Esophagus squamous epithelium (tissue), 5 donors: ENCODE results near the gene SPATA6. TPM values are rescaled to one million over a fixed set of nuclear protein-coding genes. Genes with fewer than 3 reads are reported as not detected.

ENCODE experiments used
- DNase-seq: peaks from one replicate; lab custom pipeline; 2025; lab: John Stamatoyannopoulos, UW
- H3K27ac ChIP-seq, 4 donors: fragments of 200-600 bp; sonication (generic); one replicate each; pipeline ENCODE4 v1.5.1; 2016 to 2019; ENCODE audit warnings: mild to moderate bottlenecking in 1 of 4
- H3K27me3 ChIP-seq, 4 donors: fragments of 200-600 bp; sonication (generic); 1 replicate in 3 of 4; 2 replicates in 1 of 4; pipeline versions ENCODE4 v1.5.1 to v1.6.0; 2017 to 2021; ENCODE audit warnings: antibody characterized with exemption in 1 of 4
- H3K36me3 ChIP-seq, 3 donors: fragments of 200-600 bp; sonication (generic); one replicate each; pipeline ENCODE4 v1.5.1; 2016 to 2019
- H3K4me1 ChIP-seq, 3 donors: fragments of 200-600 bp; sonication (generic); one replicate each; pipeline ENCODE4 v1.5.1; 2017 to 2019
- H3K4me3 ChIP-seq, 4 donors: fragments of 200-600 bp; sonication (generic); 1 replicate in 3 of 4; 2 replicates in 1 of 4; pipeline ENCODE4 v1.5.1; 2016 to 2019; ENCODE audit warnings: mild to moderate bottlenecking in 2 of 4, moderate library complexity in 1 of 4
- H3K9me3 ChIP-seq, 3 donors: fragments of 200-600 bp; sonication (generic); one replicate each; pipeline ENCODE4 v1.5.1; 2016 to 2019
- CTCF ChIP-seq, 6 experiments: fragments of 450-650 bp in 4 of 6; fragments of 200-600 bp in 2 of 6; sonication (generic) in 2 of 6; IDR thresholded peaks; one replicate each; pipeline ENCODE4 v1.5.1; 2016 to 2019; ENCODE audit warnings: antibody characterized with exemption in 6 of 6, mild to moderate bottlenecking in 4 of 6, moderate library complexity in 4 of 6
- POLR2A ChIP-seq, 4 donors: fragments of 450-650 bp; IDR thresholded peaks; one replicate each; pipeline ENCODE4 v1.6.1; 2017; ENCODE audit warnings: antibody characterized with exemption in 4 of 4, mild to moderate bottlenecking in 4 of 4, moderate library complexity in 3 of 4
- WGBS, 2 donors: methylation state at CpG; one replicate each; pipeline ENCODE4 v1.1.5; 2018; 5-methylcytosine and 5-hydroxymethylcytosine counted together
- intact Hi-C: fragments of 100-400 bp; cut with DNase I; formaldehyde crosslinking; loops from one replicate; pipeline ENCODE4 v1.15.0; 2022
- total RNA-seq, 4 donors: library from RNA; depleted of rRNA; stranded (reverse); fragments of >200 nt; gene quantifications; one replicate each; pipeline ENCODE4 v1.1.0, GENCODE V29; 2016
- donor health status: DM: yes; HTN: yes; CAD: no.

The SPATA6 gene
- total RNA-seq, 4 donors from 2014 or later, result 2.9 to 8.8 (median 7.1) TPM

GRCh38 chr1:48470950-48471690, 884 bp downstream of the SPATA6 start:
- DNase-seq, result no peak
- peak overlapping the region; percentile 80 to 90 (median 85) for H3K4me3 ChIP-seq
- peaks cover 14 to 32% (median 17%) of the 10 kb centered on the region in 3 donors for H3K4me1 ChIP-seq
- peak overlapping the region; percentile 87 to 96 (median 94) for H3K27ac ChIP-seq
- no peaks in the 10 kb centered on the region for H3K36me3 ChIP-seq
- H3K9me3 ChIP-seq, result no peaks in the 10 kb centered on the region
- H3K27me3 ChIP-seq, result no peaks in the 10 kb centered on the region
- TF ChIP-seq POLR2A (IDR thresholded peaks at IDR 0.05) (no peak), CTCF (IDR thresholded peaks at IDR 0.05) (no peak)
- intact Hi-C loops, result no loop called here
- WGBS, 2 donors, result 9 to 13% methylated on average over 16 to 17 of the region's 17 CpGs

- intact Hi-C loops, result no loop called here
- H3K9me3 ChIP-seq, result no peaks in the 10 kb centered on the region
- no peaks in the 10 kb centered on the region for H3K27me3 ChIP-seq
- peaks cover 14 to 32% (median 17%) of the 10 kb centered on the region in 3 donors for H3K4me1 ChIP-seq
- peak overlapping the region; percentile 80 to 90 (median 85) for H3K4me3 ChIP-seq
- TF ChIP-seq CTCF (IDR thresholded peaks at IDR 0.05) (no peak), POLR2A (IDR thresholded peaks at IDR 0.05) (no peak)
- no peak for DNase-seq
- no peaks in the 10 kb centered on the region for H3K36me3 ChIP-seq
- peak overlapping the region; percentile 87 to 96 (median 94) for H3K27ac ChIP-seq
- 14 to 24% methylated on average over 4 to 6 of the region's 6 CpGs for WGBS, 2 donors
These were observed 1.5 kb downstream of the SPATA6 start for GRCh38 chr1:48470481-48470855.

GRCh38 chr1:48469616-48470480, 2.2 kb downstream of the SPATA6 start:
- peak overlapping the region; percentile 87 to 96 (median 94) for H3K27ac ChIP-seq
- TF ChIP-seq POLR2A (IDR thresholded peaks at IDR 0.05), result peak in 2 of 4 donors; percentile 25 to 31
- TF ChIP-seq CTCF (IDR thresholded peaks at IDR 0.05), result no peak
- H3K4me1 ChIP-seq, result peaks cover 14 to 32% (median 17%) of the 10 kb centered on the region in 3 donors
- H3K9me3 ChIP-seq, result no peaks in the 10 kb centered on the region
- H3K27me3 ChIP-seq, result no peaks in the 10 kb centered on the region
- peak overlapping the region; percentile 80 to 90 (median 85) for H3K4me3 ChIP-seq
- no peak for DNase-seq
- no peaks in the 10 kb centered on the region for H3K36me3 ChIP-seq
- intact Hi-C loops, result no loop called here
- 8 to 10% methylated on average over 10 to 12 of the region's 12 CpGs for WGBS, 2 donors

GRCh38 chr1:48466594-48466993, 5.4 kb downstream of the SPATA6 start:
- intact Hi-C loops, result no loop called here
- DNase-seq, result no peak
- Histone ChIP-seq H3K36me3 (no peaks in the 10 kb centered on the region), H3K27me3 (no peaks in the 10 kb centered on the region), H3K27ac (no peak overlapping the region), H3K4me1 (peaks cover 14 to 22% (median 17%) of the 10 kb centered on the region in 3 donors), H3K9me3 (no peaks in the 10 kb centered on the region), H3K4me3 (no peak overlapping the region)
- 84% methylated on average over 1 of the region's 1 CpG for WGBS, 2 donors
- TF ChIP-seq POLR2A (IDR thresholded peaks at IDR 0.05), result no peak
- TF ChIP-seq CTCF (IDR thresholded peaks at IDR 0.05), result no peak
